Upper lobe of right lung (tissue), 1 donor: Measurements from ENCODE around the gene ATRIP. TPM values are rescaled to one million over a fixed set of nuclear protein-coding genes. Genes with fewer than 3 reads are reported as not detected.
A peak's percentile ranks its signal among the peaks of the same experiment; 100 is the strongest.

ENCODE experiments used
- ATAC-seq: fragments of 200-7000 bp; cut with Tn5 transposase; one replicate; pipeline ENCODE4 v1.9.1; 2020; ENCODE audit warnings: mild to moderate bottlenecking, moderate library complexity
- DNase-seq: peaks from one replicate; pipeline ENCODE4 v3.0.0-alpha.2; 2020
- H3K27ac ChIP-seq: fragments of 200-600 bp; one replicate; pipeline ENCODE4 v1.8.0; 2022
- H3K27me3 ChIP-seq: fragments of 200-600 bp; one replicate; pipeline ENCODE4 v1.8.0; 2022; ENCODE audit warnings: mild to moderate bottlenecking
- H3K36me3 ChIP-seq: fragments of 200-600 bp; one replicate; pipeline ENCODE4 v1.8.0; 2022
- H3K4me1 ChIP-seq: fragments of 200-600 bp; one replicate; pipeline ENCODE4 v1.8.0; 2022
- H3K4me3 ChIP-seq: fragments of 200-600 bp; one replicate; pipeline ENCODE4 v1.8.0; 2022; ENCODE audit warnings: mild to moderate bottlenecking
- H3K9me3 ChIP-seq: fragments of 200-600 bp; one replicate; pipeline ENCODE4 v1.8.0; 2022
- CTCF ChIP-seq: fragments of 200-600 bp; IDR thresholded peaks from one replicate; pipeline ENCODE4 v1.8.0; 2022; ENCODE audit warnings: antibody characterized with exemption
- intact Hi-C: fragments of 100-400 bp; cut with DNase I; formaldehyde crosslinking; loops from one replicate; pipeline ENCODE4 v1.11.0; 2022
- total RNA-seq: library from RNA; stranded (reverse); fragmentation: NEBNext Ultra II Directional; extraction: Animal tissue kit (Norgen Biotek cat#: 25700); gene quantifications from one replicate; pipeline ENCODE4 v1.2.1, GENCODE V29; 2021
- donor health status: DM: no; HTN: yes; CAD: no; lungs with severe emphysema.

The ATRIP gene
- total RNA-seq, 1 donor from 2014 or later: 5.3 TPM

GRCh38 chr3:48412375-48413001, 34.0 kb upstream of the ATRIP start:
- DNase-seq (peak; percentile 62), ATAC-seq (no peak)
- H3K27me3 ChIP-seq: no peaks in the 10 kb centered on the region
- H3K27ac ChIP-seq: no peak overlapping the region
- TF ChIP-seq CTCF: no peak
- H3K36me3 ChIP-seq: peaks cover 66% of the 10 kb centered on the region
- H3K9me3 ChIP-seq: no peaks in the 10 kb centered on the region
- no peaks in the 10 kb centered on the region for H3K4me1 ChIP-seq
- H3K4me3 ChIP-seq: no peak overlapping the region
- intact Hi-C loops: no loop called here

GRCh38 chr3:48413086-48413485, 33.5 kb upstream of the ATRIP start:
- Histone ChIP-seq H3K9me3 (no peaks in the 10 kb centered on the region), H3K27ac (no peak overlapping the region), H3K27me3 (no peaks in the 10 kb centered on the region), H3K4me1 (no peaks in the 10 kb centered on the region), H3K4me3 (no peak overlapping the region), H3K36me3 (peaks cover 64% of the 10 kb centered on the region)
- DNase-seq: no peak
- intact Hi-C loops: no loop called here
- no peak for ATAC-seq
- TF ChIP-seq CTCF: no peak

- intact Hi-C loops: no loop called here
- Histone ChIP-seq H3K36me3 (peaks cover 62% of the 10 kb centered on the region), H3K4me3 (no peak overlapping the region), H3K27ac (no peak overlapping the region), H3K9me3 (no peaks in the 10 kb centered on the region), H3K27me3 (no peaks in the 10 kb centered on the region), H3K4me1 (no peaks in the 10 kb centered on the region)
- no peak for TF ChIP-seq CTCF
- ATAC-seq (no peak), DNase-seq (peak; percentile 56)
Measured at GRCh38 chr3:48413611-48414010, 32.9 kb upstream of the ATRIP start.

- Histone ChIP-seq H3K27me3 (no peaks in the 10 kb centered on the region), H3K9me3 (no peaks in the 10 kb centered on the region), H3K36me3 (peaks cover 62% of the 10 kb centered on the region), H3K27ac (no peak overlapping the region), H3K4me3 (no peak overlapping the region), H3K4me1 (no peaks in the 10 kb centered on the region)
- no peak for TF ChIP-seq CTCF
- ATAC-seq: no peak
- intact Hi-C loops: no loop called here
- DNase-seq: peak; percentile 45
Measured at GRCh38 chr3:48414376-48415250, 31.9 kb upstream of the ATRIP start.

- intact Hi-C loops: no loop called here
- TF ChIP-seq CTCF: no peak
- Histone ChIP-seq H3K9me3 (no peaks in the 10 kb centered on the region), H3K27me3 (no peaks in the 10 kb centered on the region), H3K4me3 (no peak overlapping the region), H3K27ac (no peak overlapping the region), H3K4me1 (no peaks in the 10 kb centered on the region), H3K36me3 (peaks cover 55% of the 10 kb centered on the region)
- ATAC-seq (no peak), DNase-seq (no peak)
Measured at GRCh38 chr3:48415251-48415953, 31.1 kb upstream of the ATRIP start.
